ENCODE results near the gene KRTAP4-4.

Gene KRTAP4-4

DNA sequence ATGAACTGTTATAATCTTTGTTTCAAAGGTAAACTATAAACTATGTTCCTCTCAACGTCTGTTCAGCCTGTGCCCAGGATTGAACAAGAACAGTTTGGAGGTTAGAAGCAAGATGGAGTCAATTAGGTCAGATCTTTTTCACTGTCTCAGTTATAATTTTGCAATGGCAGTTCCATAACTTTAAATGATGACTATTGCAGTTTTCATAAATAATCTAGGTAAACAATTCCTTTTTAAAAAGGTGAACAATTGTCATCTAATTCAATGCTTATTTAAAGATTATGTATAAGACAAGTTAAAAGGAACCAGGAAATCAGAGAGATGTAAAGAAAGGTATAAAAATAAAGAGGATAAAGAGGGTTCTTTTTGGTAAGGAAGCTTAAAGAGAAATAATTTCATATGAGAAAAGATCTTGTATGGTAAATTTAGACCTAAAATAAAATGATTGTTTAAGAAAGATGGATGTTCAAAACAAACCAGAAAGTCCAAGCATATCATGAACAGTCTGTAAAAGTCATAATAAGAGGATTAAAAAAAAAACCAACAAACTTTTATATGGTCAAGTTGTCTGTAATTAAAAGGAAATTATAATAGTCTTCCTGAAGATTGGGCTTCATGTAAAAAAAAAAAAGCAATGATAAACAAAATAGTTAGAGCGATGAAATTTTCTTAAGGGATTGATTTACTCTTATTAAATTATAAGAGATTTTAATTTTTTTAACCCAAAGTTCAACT lies 49.2 kb downstream of the KRTAP4-4 start:
- DNase-seq (ENCODE audit: low read depth) = no peak

Data from stimulated activated CD8-positive, alpha-beta memory T cell treated with anti-CD3 and anti-CD28 coated beads, Interleukin-15, amount 100 ng/mL, for 24 hours (primary cell).